Endodermal cell (in vitro differentiated cells): ENCODE results near the gene MASP1. TPM values are rescaled to one million over a fixed set of nuclear protein-coding genes. Genes with fewer than 3 reads are reported as not detected.

Source experiments
- DNase-seq: peaks from one replicate; pipeline ENCODE4 v3.0.0-alpha.2; 2017
- H3K27ac ChIP-seq: 2 replicates; pipeline ENCODE4 v1.5.1; 2013; ENCODE audit warnings: mild to moderate bottlenecking, low read depth, low read length, moderate library complexity
- H3K27me3 ChIP-seq: 2 replicates; pipeline ENCODE4 v1.6.1; 2013; ENCODE audit warnings: mild to moderate bottlenecking, low read length, moderate library complexity; ENCODE audit not compliant: insufficient read depth, control insufficient read depth, poor library complexity, severe bottlenecking
- H3K36me3 ChIP-seq: 2 replicates; pipeline ENCODE4 v1.7.0; 2013; ENCODE audit warnings: mild to moderate bottlenecking, low read length, moderate library complexity; ENCODE audit not compliant: control insufficient read depth, insufficient read depth
- H3K4me1 ChIP-seq: one replicate; pipeline ENCODE4 v1.7.0; 2013; ENCODE audit warnings: low read length; ENCODE audit not compliant: control insufficient read depth, insufficient read depth
- H3K4me3 ChIP-seq: 2 replicates; pipeline ENCODE4 v1.5.1; 2013; ENCODE audit warnings: mild to moderate bottlenecking, low read length, moderate library complexity
- H3K9ac ChIP-seq: 2 replicates; pipeline ENCODE4 v1.6.1; 2013; ENCODE audit warnings: mild to moderate bottlenecking, low read length, moderate library complexity; ENCODE audit not compliant: poor library complexity, severe bottlenecking; ENCODE audit errors: extremely low read depth
- H3K9me3 ChIP-seq: 2 replicates; pipeline ENCODE4 v1.6.1; 2013; ENCODE audit warnings: mild to moderate bottlenecking, low read length, moderate library complexity; ENCODE audit not compliant: control insufficient read depth
- H3K27ac Mint-ChIP-seq: 2 replicates; pipeline ENCODE4 v1.8.0; 2020; ENCODE audit warnings: mixed read lengths
- H3K27me3 Mint-ChIP-seq: 2 replicates; pipeline ENCODE4 v1.8.0; 2021; ENCODE audit warnings: mild to moderate bottlenecking, mixed read lengths; ENCODE audit not compliant: insufficient read depth
- H3K36me3 Mint-ChIP-seq: 2 replicates; pipeline ENCODE4 v1.8.0; 2020; ENCODE audit warnings: low read depth, mixed read lengths
- H3K4me1 Mint-ChIP-seq: 2 replicates; pipeline ENCODE4 v1.8.0; 2020; ENCODE audit warnings: mixed read lengths
- H3K4me3 Mint-ChIP-seq: 2 replicates; pipeline ENCODE4 v1.8.0; 2020; ENCODE audit warnings: mild to moderate bottlenecking, moderate library complexity, mixed read lengths
- H3K9me3 Mint-ChIP-seq: 2 replicates; pipeline ENCODE4 v1.8.0; 2020; ENCODE audit warnings: mild to moderate bottlenecking, mixed read lengths
- WGBS, 2 experiments: methylation state at CpG; one replicate each; pipeline versions ENCODE4 v1.1.5 to v1.1.7; 2013; ENCODE audit warnings: missing lambda C conversion rate in 2 of 2, mixed read lengths in 1 of 2; ENCODE audit not compliant: insufficient coverage in 1 of 2, insufficient read length in 1 of 2; 5-methylcytosine and 5-hydroxymethylcytosine counted together
- total RNA-seq, 2 donors: library from RNA; stranded (reverse); fragmentation: NEBNext Ultra II Directional in 1 of 2; extraction: Animal tissue kit (Norgen Biotek cat#: 25700) in 1 of 2; gene quantifications; 2 replicates in 1 of 2; 3 replicates in 1 of 2; pipeline ENCODE4 v1.2.1, GENCODE V29; 2021
- TF ChIP-seq, protein P1 (sequence below): fragments of 200-600 bp; sonication (generic); conservative IDR thresholded peaks from 2 replicates; pipeline ENCODE4 v1.5.0; 2021; ENCODE audit warnings: antibody characterized with exemption, mild to moderate bottlenecking

The MASP1 gene
- total RNA-seq, 2 donors from 2014 or later = 0.09 to 0.57 TPM

DNA sequence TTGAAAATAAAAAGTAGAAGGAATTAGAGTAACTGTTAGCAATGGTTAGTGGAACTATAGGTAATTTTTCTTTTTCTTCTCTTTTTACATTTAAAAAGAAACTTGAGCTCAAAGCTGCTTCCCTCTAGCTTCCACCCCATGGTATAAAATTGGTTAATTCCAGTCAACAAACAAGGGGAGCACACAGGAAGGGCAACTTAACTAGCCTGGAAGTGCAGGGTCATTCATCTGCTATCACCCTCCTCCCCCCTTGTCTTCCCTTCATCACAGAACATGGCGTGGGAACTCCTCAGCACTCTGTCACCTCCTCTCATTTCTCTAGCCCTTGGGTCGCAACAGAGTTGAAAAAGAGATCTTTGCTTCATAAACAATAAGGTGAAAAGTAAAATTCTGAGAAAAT is 20.0 kb downstream of the MASP1 start:
- Mint-ChIP-seq H3K27me3 (no peaks in the 10 kb centered on the region), H3K9me3 (peaks cover 20% of the 10 kb centered on the region), H3K27ac (no peak overlapping the region), H3K36me3 (peaks cover 2% of the 10 kb centered on the region), H3K4me1 (peaks cover 23% of the 10 kb centered on the region), H3K4me3 (no peak overlapping the region)
- DNase-seq = no peak
- Histone ChIP-seq H3K4me1 (peaks cover 9% of the 10 kb centered on the region), H3K9ac (no peak overlapping the region), H3K9me3 (peaks cover 16% of the 10 kb centered on the region), H3K27ac (no peak overlapping the region), H3K36me3 (no peaks in the 10 kb centered on the region), H3K27me3 (no peaks in the 10 kb centered on the region), H3K4me3 (no peak overlapping the region)
- TF ChIP-seq, protein P1, sequence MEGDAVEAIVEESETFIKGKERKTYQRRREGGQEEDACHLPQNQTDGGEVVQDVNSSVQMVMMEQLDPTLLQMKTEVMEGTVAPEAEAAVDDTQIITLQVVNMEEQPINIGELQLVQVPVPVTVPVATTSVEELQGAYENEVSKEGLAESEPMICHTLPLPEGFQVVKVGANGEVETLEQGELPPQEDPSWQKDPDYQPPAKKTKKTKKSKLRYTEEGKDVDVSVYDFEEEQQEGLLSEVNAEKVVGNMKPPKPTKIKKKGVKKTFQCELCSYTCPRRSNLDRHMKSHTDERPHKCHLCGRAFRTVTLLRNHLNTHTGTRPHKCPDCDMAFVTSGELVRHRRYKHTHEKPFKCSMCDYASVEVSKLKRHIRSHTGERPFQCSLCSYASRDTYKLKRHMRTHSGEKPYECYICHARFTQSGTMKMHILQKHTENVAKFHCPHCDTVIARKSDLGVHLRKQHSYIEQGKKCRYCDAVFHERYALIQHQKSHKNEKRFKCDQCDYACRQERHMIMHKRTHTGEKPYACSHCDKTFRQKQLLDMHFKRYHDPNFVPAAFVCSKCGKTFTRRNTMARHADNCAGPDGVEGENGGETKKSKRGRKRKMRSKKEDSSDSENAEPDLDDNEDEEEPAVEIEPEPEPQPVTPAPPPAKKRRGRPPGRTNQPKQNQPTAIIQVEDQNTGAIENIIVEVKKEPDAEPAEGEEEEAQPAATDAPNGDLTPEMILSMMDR = no peak
- 90% methylated on average over 2 of the region's 2 CpGs; no CpG with 5 or more reads in 1 of the 2 experiments for WGBS, 2 experiments

DNA sequence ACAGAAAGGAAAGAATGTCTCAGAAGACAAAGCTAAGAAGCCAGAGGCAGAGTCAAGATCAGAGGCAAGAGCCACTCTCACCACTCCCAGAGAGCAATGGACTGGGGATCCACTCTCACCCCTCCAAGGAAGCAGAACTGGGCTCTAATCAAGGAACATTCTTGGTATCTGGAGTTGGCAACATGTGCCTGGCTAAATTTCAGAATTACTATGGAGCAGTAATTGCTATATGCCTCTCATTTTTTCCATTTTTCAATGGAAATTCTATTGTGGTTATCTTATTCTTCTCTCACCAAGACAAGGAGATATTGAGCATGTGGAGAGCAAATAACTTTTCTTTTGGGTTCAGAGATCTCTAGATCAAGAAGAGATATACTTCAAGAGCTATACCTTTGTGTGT is 22.1 kb downstream of the MASP1 start:
- Mint-ChIP-seq H3K36me3 (peaks cover 2% of the 10 kb centered on the region), H3K9me3 (peaks cover 20% of the 10 kb centered on the region), H3K4me3 (no peak overlapping the region), H3K27ac (no peak overlapping the region), H3K27me3 (no peaks in the 10 kb centered on the region), H3K4me1 (peaks cover 10% of the 10 kb centered on the region)
- TF ChIP-seq, protein P1 = no peak
- no peaks in the 10 kb centered on the region for H3K36me3 ChIP-seq
- H3K9me3 ChIP-seq = peaks cover 16% of the 10 kb centered on the region
- no peak overlapping the region for H3K4me3 ChIP-seq
- H3K4me1 ChIP-seq = peaks cover 6% of the 10 kb centered on the region
- H3K9ac ChIP-seq = no peak overlapping the region
- DNase-seq = no peak
- H3K27me3 ChIP-seq = no peaks in the 10 kb centered on the region
- H3K27ac ChIP-seq = no peak overlapping the region

DNA sequence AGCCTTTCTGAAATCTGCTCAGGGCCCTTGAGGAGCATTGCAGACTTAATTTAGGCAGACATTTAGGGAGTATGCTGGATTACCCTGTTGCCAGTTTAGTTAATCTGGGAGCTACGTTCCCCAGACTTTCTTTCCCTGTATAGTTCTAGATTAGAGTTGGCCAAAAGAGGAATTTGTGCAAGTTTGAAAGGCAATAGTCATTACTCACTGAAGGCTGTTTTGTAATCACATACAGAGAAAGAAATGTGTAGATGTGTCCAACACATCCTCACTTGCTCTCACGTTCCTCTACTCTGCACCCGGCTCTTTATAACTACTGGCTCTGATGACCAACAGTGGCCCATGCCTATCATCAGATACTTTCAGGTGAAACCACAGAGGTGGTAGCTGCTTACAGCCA is 24.2 kb downstream of the MASP1 start:
- Histone ChIP-seq H3K27ac (no peak overlapping the region), H3K4me1 (peaks cover 6% of the 10 kb centered on the region), H3K9ac (no peak overlapping the region), H3K36me3 (no peaks in the 10 kb centered on the region), H3K27me3 (no peaks in the 10 kb centered on the region), H3K4me3 (no peak overlapping the region), H3K9me3 (peaks cover 16% of the 10 kb centered on the region)
- DNase-seq = no peak
- H3K4me3 Mint-ChIP-seq = no peak overlapping the region
- H3K4me1 Mint-ChIP-seq = peaks cover 25% of the 10 kb centered on the region
- TF ChIP-seq, protein P1 = no peak
- no peaks in the 10 kb centered on the region for H3K27me3 Mint-ChIP-seq
- H3K36me3 Mint-ChIP-seq = peaks cover 2% of the 10 kb centered on the region
- H3K27ac Mint-ChIP-seq = no peak overlapping the region
- WGBS, 2 experiments = 85 to 95% methylated on average over 2 to 3 of the region's 3 CpGs
- peaks cover 20% of the 10 kb centered on the region for H3K9me3 Mint-ChIP-seq
